ENCODE measurements around the gene CETP. TPM values are rescaled to one million over a fixed set of nuclear protein-coding genes. Genes with fewer than 3 reads are reported as not detected.
"Not testable (repeated sequence)": the region's sequence is repeated elsewhere in the genome, so short reads cannot be mapped to it uniquely, and the experiment has no call there.

The CETP gene
- total RNA-seq, 2 experiments from 2014 or later: not detected

GRCh38 chr16:56997931-56998330 lies 36.2 kb downstream of the CETP start:
- H3K27me3 Mint-ChIP-seq (ENCODE audit: low read depth): no peaks in the 10 kb centered on the region
- no peaks in the 10 kb centered on the region for H3K9me3 Mint-ChIP-seq
- intact Hi-C loops (cut with micrococcal nuclease): no loop called here
- peaks cover 93% of the 10 kb centered on the region for H3K4me1 Mint-ChIP-seq (ENCODE audit: low read depth)
- DNase-seq: no peak
- H3K4me3 Mint-ChIP-seq: no peak overlapping the region
- H3K27ac Mint-ChIP-seq: peak overlapping the region; percentile 97
- CTCF ChIA-PET: interaction anchor here (0.6 to 2.9 kb wide), 3 partner anchors 12 to 40 kb away, joined by 4 to 11 read pairs (median 5); no protein-coding TSS in a partner anchor
- peaks cover 32% of the 10 kb centered on the region for H3K36me3 Mint-ChIP-seq (ENCODE audit: low read depth)

GRCh38 chr16:56998352-56998751 lies 36.6 kb downstream of the CETP start:
- intact Hi-C loops (cut with micrococcal nuclease): no loop called here
- Mint-ChIP-seq H3K36me3 (ENCODE audit: low read depth) (peaks cover 28% of the 10 kb centered on the region), H3K4me3 (no peak overlapping the region), H3K27me3 (ENCODE audit: low read depth) (no peaks in the 10 kb centered on the region), H3K9me3 (no peaks in the 10 kb centered on the region), H3K27ac (peak overlapping the region; percentile 97), H3K4me1 (ENCODE audit: low read depth) (peaks cover 93% of the 10 kb centered on the region)
- CTCF ChIA-PET: interaction anchor here (0.6 to 2.9 kb wide), 3 partner anchors 12 to 39 kb away, joined by 4 to 11 read pairs (median 5); no protein-coding TSS in a partner anchor
- no peak for DNase-seq

DNA sequence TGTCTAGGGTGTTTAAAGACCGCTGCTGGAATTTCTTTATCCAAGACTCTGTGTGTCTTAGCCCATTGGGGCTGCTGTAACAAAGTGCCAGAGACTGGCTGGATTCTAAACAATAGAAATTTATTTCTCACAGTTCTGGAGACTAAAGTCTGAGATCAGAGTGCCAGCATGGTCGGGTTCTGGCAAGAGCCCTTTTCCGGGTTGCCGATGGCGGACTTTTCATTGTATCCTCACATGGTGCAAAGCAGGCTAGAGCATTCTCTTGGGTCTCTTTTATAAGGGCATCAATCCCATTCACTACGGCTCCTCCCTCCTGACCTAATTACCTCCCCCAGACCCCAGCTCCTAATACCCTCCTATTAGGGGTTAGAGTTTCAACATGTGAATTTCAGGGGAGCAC lies 37.1 kb downstream of the CETP start:
- intact Hi-C loops (cut with micrococcal nuclease): loop anchor here (1.0 kb wide), 1 partner anchor 8 kb away; no protein-coding TSS in a partner anchor
- DNase-seq: no peak
- peaks cover 30% of the 10 kb centered on the region for H3K36me3 Mint-ChIP-seq (ENCODE audit: low read depth)
- H3K27ac Mint-ChIP-seq: peak overlapping the region; percentile 97
- peaks cover 93% of the 10 kb centered on the region for H3K4me1 Mint-ChIP-seq (ENCODE audit: low read depth)
- H3K27me3 Mint-ChIP-seq (ENCODE audit: low read depth): no peaks in the 10 kb centered on the region
- peak overlapping the region; percentile 31 for H3K4me3 Mint-ChIP-seq
- CTCF ChIA-PET: interaction anchor here (0.7 to 2.9 kb wide), 3 partner anchors 11 to 42 kb away, joined by 3 to 11 read pairs (median 3); no protein-coding TSS in a partner anchor
- no peaks in the 10 kb centered on the region for H3K9me3 Mint-ChIP-seq

- peak overlapping the region; percentile 50 for H3K4me3 Mint-ChIP-seq
- CTCF ChIA-PET: interaction anchor here (0.6 to 2.9 kb wide), 8 partner anchors 10 to 144 kb away, joined by 3 to 11 read pairs (median 3); no protein-coding TSS in a partner anchor
These were observed 37.9 kb downstream of the CETP start for GRCh38 chr16:56999409-57000270.

GRCh38 chr16:57000271-57001025 lies 38.7 kb downstream of the CETP start:
- intact Hi-C loops (cut with micrococcal nuclease): loop anchor here (1.0 kb wide), 3 partner anchors 9 to 42 kb away; no protein-coding TSS in a partner anchor
- Mint-ChIP-seq H3K9me3 (no peaks in the 10 kb centered on the region), H3K27me3 (ENCODE audit: low read depth) (no peaks in the 10 kb centered on the region), H3K4me3 (peak overlapping the region; percentile 50), H3K27ac (peak overlapping the region; percentile 97), H3K4me1 (ENCODE audit: low read depth) (peaks cover 92% of the 10 kb centered on the region), H3K36me3 (ENCODE audit: low read depth) (peaks cover 37% of the 10 kb centered on the region)
- CTCF ChIA-PET: interaction anchor here (0.9 to 2.9 kb wide), 3 partner anchors 10 to 69 kb away, joined by 3 to 11 read pairs (median 3); no protein-coding TSS in a partner anchor
- peak; percentile 85 for DNase-seq

More at GRCh38 chr16:56999409-57000270, 37.9 kb downstream of the CETP start:
- Mint-ChIP-seq H3K27ac (peak overlapping the region; percentile 97), H3K27me3 (ENCODE audit: low read depth) (no peaks in the 10 kb centered on the region), H3K9me3 (no peaks in the 10 kb centered on the region), H3K4me1 (ENCODE audit: low read depth) (peaks cover 93% of the 10 kb centered on the region), H3K36me3 (ENCODE audit: low read depth) (peaks cover 32% of the 10 kb centered on the region)
- DNase-seq: peak; percentile 69
- intact Hi-C loops (cut with micrococcal nuclease): loop anchor here (1.0 kb wide), 4 partner anchors 8 to 43 kb away; no protein-coding TSS in a partner anchor

DNA sequence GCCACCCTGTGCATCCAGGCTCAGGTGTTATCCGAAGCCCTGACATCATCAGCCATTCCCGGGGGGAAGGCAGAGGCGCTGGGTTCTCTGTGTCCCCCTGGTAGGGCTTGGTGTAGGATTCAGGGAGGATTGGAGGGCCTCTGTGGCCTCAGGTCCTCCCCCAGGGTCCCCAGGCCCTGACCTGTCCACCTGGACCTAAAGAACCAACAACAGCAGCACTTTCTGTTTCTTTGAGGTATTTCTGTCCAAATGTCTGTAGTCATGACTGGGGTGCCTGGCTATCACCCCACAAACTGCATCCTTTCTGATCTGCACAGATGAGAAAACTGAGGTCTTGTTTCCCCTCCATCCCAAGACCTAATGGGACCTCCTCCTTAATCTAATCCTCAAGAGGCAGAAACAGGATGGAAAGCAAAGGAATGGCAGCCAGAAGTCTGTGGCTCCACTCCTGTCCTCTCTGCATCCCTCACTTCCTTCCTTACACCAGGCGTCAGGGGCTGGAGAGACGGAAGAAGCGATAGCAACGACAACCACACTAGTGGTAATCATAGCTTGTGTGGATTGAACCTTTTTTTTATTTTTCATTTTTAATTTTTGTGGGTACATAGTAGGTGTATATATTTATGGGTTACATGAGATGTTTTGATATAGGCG lies 39.4 kb downstream of the CETP start:
- DNase-seq: no peak
- H3K36me3 Mint-ChIP-seq (ENCODE audit: low read depth): peaks cover 32% of the 10 kb centered on the region
- peaks cover 90% of the 10 kb centered on the region for H3K4me1 Mint-ChIP-seq (ENCODE audit: low read depth)
- CTCF ChIA-PET: interaction anchor here (2.9 kb wide), 1 partner anchor 9 kb away, joined by 11 read pairs; no protein-coding TSS in a partner anchor
- H3K4me3 Mint-ChIP-seq: no peak overlapping the region
- H3K27me3 Mint-ChIP-seq (ENCODE audit: low read depth): no peaks in the 10 kb centered on the region
- peak overlapping the region; percentile 97 for H3K27ac Mint-ChIP-seq
- no peaks in the 10 kb centered on the region for H3K9me3 Mint-ChIP-seq
- intact Hi-C loops (cut with micrococcal nuclease): no loop called here

DNA sequence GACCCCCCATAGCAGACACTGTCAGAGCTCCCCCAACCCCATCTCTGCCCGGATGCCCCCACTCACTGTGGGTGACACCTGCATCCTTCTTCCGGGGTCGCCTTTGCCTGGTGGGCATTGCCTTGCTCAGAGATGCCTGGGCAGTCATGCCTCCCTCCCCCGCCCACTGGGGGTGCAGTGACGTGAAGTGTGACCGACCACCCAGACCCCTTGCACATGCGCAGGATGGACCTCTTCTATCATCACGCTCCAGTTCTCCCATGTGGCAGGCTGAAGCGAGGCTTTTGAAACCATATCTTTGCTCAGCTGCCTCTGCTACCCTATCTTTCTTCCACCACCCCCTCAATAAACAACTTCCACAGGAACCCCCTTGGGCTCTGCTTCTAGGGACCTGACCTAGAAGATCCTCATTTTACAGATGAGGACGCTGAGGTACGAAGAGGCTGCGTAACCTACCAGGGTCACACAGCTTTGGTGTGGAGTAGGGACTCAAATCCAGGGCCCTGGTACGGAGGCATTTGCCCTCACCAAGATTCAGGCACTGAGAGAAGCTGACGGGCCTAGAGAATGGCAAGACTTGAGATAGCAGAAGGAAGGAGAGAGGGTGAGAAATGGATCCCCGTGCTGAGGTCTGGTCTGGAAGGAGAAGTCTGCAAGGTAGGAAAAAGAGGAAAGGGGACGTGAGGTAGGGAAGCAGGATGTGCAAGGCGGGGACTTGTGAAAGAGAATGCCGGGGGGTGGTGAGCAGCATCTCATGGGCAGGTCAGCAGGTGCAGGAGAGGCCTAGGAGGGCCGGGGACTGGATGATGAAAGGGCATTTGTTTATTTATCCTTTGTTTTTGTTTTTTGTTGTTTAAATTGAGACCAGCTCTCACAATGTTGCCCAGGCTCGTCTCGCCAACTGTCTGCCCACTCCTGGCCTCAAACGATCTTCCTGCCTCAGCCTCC lies 42.0 kb downstream of the CETP start:
- CTCF ChIA-PET: interaction anchor here (1.3 kb wide), 1 partner anchor 9 kb away, joined by 5 read pairs; no protein-coding TSS in a partner anchor
- Mint-ChIP-seq H3K4me1 (ENCODE audit: low read depth) (peaks cover 85% of the 10 kb centered on the region), H3K9me3 (no peaks in the 10 kb centered on the region), H3K36me3 (ENCODE audit: low read depth) (peaks cover 35% of the 10 kb centered on the region), H3K27me3 (ENCODE audit: low read depth) (no peaks in the 10 kb centered on the region), H3K27ac (peak overlapping the region; percentile 66), H3K4me3 (no peak overlapping the region)
- no peak for DNase-seq
- intact Hi-C loops (cut with micrococcal nuclease): no loop called here

DNA sequence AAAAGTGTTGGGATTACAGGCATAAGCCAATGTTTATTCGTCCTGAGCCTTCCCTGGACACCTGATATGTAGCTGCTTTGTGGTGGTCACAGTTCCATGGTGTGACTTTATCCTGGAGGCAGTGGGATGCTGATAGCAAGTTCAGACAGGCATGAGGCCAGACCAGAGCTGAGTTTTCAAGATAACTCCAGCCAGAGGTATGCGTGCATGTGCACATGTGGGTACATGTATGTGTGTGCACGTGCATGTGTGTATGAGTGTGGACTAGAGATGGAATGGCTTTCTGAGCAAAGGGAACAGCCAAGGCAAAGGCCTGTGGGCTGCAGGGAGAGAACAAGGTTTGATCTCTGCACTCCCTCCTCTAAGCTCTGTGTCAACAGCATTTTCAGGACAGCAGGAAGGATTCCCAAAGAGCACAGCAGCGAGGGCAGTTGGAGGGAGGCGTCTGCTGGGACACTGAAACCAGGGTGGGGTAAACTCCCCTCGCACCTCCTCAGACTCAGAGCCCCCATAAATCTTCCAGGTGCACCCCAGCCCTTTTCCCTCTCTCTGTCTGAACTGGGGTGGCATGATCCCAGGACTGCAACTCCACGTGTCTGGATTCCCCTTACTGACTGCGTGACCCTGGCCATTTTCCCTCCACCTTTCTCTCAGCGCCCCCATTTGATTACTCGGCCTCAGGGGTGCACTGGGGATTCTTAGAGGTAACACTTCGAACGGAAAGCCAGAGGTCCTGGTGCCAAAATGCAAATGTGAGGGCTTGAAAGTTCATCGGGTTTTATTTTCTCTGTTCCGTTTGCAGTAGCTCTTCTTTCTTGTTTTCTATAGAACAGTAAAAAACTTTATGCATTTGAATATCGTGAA lies 42.9 kb downstream of the CETP start:
- Mint-ChIP-seq H3K36me3 (ENCODE audit: low read depth) (peaks cover 35% of the 10 kb centered on the region), H3K27me3 (ENCODE audit: low read depth) (no peaks in the 10 kb centered on the region), H3K9me3 (no peaks in the 10 kb centered on the region), H3K4me3 (no peak overlapping the region), H3K27ac (peak overlapping the region; percentile 56), H3K4me1 (ENCODE audit: low read depth) (peaks cover 83% of the 10 kb centered on the region)
- intact Hi-C loops (cut with micrococcal nuclease): no loop called here
- CTCF ChIA-PET: interaction anchor here (1.3 kb wide), 1 partner anchor 8 kb away, joined by 5 read pairs; no protein-coding TSS in a partner anchor
- DNase-seq: no peak

DNA sequence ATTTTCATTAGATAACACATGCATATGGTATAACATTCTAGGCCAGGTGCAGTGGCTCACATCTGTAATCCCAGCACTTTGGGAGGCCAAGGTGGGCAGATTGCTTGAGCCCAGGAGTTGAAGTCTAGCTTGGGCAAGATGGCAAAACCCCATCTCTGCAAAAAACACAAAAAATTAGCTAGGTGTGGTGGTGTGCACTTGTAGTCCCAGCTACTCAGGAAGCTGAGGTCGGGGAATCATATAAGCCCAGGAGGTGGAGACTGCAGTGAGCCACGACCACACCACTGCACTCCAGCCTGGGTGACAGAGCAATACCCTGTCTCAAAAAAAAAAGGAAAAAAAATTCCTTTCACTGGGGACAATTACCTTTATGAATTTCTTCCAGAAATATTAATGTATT lies 43.8 kb downstream of the CETP start:
- Mint-ChIP-seq H3K27ac (peak overlapping the region; percentile 36), H3K36me3 (ENCODE audit: low read depth) (peaks cover 37% of the 10 kb centered on the region)
- intact Hi-C loops (cut with micrococcal nuclease): not testable (repeated sequence)

GRCh38 chr16:57007050-57007449 lies 45.3 kb downstream of the CETP start:
- peak overlapping the region; percentile 83 for H3K27ac Mint-ChIP-seq
- H3K9me3 Mint-ChIP-seq: no peaks in the 10 kb centered on the region
- no peak for DNase-seq
- H3K27me3 Mint-ChIP-seq (ENCODE audit: low read depth): no peaks in the 10 kb centered on the region
- CTCF ChIA-PET: interaction anchor here (1.3 to 1.8 kb wide), 2 partner anchors 35 to 42 kb away, joined by 5 to 16 read pairs; no protein-coding TSS in a partner anchor
- intact Hi-C loops (cut with micrococcal nuclease): no loop called here
- peaks cover 86% of the 10 kb centered on the region for H3K4me1 Mint-ChIP-seq (ENCODE audit: low read depth)
- H3K4me3 Mint-ChIP-seq: no peak overlapping the region
- peaks cover 31% of the 10 kb centered on the region for H3K36me3 Mint-ChIP-seq (ENCODE audit: low read depth)

More for the DNA sequence above, 43.8 kb downstream of the CETP start:
- H3K9me3 Mint-ChIP-seq; H3K4me3 Mint-ChIP-seq; DNase-seq; H3K27me3 Mint-ChIP-seq (ENCODE audit: low read depth): not testable (repeated sequence)
- peaks cover 83% of the 10 kb centered on the region for H3K4me1 Mint-ChIP-seq (ENCODE audit: low read depth)
- CTCF ChIA-PET: interaction anchor here (0.7 to 1.2 kb wide), 4 partner anchors 9 to 41 kb away, joined by 3 to 5 read pairs (median 4); no protein-coding TSS in a partner anchor

Measured in activated naive CD4-positive, alpha-beta T cell treated with anti-CD3 and anti-CD28 coated beads for 36 hours (primary cell).